HK-2 (cell line): Measurements from ENCODE around the gene DACT1.
"Not testable (repeated sequence)": the region's sequence is repeated elsewhere in the genome, so short reads cannot be mapped to it uniquely, and the experiment has no call there.

ENCODE experiments used
- DNase-seq: peaks from one replicate; pipeline ENCODE4 v3.0.0-alpha.2; 2018; ENCODE audit not compliant: unreplicated experiment

The DACT1 gene, protein sequence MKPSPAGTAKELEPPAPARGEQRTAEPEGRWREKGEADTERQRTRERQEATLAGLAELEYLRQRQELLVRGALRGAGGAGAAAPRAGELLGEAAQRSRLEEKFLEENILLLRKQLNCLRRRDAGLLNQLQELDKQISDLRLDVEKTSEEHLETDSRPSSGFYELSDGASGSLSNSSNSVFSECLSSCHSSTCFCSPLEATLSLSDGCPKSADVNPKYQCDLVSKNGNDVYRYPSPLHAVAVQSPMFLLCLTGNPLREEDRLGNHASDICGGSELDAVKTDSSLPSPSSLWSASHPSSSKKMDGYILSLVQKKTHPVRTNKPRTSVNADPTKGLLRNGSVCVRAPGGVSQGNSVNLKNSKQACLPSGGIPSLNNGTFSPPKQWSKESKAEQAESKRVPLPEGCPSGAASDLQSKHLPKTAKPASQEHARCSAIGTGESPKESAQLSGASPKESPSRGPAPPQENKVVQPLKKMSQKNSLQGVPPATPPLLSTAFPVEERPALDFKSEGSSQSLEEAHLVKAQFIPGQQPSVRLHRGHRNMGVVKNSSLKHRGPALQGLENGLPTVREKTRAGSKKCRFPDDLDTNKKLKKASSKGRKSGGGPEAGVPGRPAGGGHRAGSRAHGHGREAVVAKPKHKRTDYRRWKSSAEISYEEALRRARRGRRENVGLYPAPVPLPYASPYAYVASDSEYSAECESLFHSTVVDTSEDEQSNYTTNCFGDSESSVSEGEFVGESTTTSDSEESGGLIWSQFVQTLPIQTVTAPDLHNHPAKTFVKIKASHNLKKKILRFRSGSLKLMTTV

DNA sequence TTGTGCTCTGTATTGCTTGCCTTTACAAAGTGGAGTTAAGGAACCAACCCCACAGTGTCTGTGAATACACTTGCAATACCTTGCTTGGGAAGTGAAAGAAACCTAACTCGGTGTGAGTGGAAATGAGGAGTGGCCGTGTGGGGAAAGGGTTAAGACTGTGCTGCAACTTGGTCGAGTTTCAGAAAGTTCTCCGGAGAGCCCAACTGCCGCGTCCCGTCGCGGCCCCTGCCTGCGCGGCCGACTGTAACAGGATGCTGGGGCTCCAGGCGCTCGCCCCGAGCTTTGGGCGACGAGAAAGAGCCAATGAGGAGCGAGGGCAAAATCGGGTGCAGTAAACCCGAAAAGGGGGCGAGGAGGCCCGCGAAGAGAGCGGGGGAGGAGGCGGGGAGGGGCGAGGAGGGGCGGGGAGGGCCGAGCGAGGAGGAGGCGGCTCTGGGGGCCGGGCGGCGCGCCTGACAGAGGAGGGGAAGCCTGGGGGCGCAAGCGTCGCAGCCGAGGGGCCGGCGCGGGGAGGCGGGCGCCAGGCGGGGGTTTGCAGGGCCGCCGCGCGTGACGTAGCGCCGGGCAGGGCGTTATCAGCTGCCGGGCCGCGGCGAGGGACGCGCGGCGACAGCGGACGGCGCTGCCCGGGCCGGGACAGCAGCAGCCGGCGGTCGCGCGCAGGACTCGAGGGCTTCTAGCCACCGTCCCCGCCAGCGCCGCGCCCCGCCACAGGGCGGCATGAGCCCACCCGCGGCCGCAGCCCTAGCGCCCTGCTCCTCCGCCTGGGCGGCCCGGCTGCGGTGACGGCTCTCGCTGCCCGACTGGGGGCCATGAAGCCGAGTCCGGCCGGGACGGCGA lies at the start of gene DACT1:
Gene DACT1 (plus strand): TSS at position 572 of the 840 bp plus-strand sequence. CDS start 241 bp downstream, at position 813.
- peak; percentile 38 for DNase-seq

DNA sequence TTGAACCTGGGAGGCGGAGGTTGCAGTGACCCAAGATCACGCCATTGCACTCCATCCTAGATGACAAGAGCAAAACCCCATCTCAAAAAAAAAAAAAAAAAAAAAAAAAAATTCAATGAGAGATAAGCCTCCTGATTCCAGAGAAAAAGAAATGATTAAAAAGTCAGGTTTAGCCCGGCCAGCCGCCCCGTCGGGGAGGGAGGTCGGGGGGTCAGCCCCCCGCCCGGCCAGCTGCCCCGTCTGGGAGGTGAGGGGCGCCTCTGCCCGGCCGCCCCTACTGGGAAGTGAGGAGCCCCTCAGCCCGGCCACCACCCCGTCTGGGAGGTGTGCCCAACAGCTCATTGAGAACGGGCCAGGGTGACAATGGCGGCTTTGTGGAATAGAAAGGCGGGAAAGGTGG lies 49.4 kb upstream of the DACT1 start:
- DNase-seq: not testable (repeated sequence)

DNA sequence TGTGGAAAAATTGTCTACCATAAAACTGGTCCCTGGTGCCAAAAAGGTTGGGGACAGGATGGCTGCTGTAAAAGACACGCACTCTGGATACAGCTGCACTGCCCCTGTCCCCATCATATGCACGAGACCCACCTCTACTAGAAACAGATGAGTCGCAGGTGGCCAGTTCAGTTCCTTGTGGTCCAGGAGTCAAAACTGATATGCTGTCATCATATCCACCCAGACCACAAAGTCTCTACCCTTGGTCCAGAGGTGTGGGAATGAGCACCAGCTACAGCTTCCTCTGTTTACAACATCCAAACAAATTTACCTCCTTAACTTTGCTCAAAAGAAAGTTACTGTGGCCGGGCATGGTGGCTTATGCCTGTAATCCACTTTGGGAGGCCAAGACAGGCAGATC lies 43.8 kb upstream of the DACT1 start:
- DNase-seq: no peak

DNA sequence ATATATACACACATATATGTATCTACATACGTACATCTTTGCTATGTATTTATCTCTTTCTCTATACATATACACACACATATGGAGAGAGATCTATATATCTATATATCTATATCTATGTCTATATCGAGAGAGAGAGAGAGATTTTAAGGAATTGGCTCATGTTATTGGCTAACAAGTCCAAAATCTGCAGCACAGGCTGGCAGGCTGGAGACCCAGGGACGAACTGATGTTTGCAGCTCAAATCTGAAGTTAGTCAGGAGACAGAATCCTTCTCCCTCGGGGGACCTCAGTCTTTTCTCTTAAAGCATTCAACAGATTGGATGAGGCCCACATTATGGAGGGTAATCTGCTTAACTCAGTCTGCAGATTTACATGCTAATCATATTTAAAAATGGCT lies 40.7 kb upstream of the DACT1 start:
- DNase-seq: no peak

DNA sequence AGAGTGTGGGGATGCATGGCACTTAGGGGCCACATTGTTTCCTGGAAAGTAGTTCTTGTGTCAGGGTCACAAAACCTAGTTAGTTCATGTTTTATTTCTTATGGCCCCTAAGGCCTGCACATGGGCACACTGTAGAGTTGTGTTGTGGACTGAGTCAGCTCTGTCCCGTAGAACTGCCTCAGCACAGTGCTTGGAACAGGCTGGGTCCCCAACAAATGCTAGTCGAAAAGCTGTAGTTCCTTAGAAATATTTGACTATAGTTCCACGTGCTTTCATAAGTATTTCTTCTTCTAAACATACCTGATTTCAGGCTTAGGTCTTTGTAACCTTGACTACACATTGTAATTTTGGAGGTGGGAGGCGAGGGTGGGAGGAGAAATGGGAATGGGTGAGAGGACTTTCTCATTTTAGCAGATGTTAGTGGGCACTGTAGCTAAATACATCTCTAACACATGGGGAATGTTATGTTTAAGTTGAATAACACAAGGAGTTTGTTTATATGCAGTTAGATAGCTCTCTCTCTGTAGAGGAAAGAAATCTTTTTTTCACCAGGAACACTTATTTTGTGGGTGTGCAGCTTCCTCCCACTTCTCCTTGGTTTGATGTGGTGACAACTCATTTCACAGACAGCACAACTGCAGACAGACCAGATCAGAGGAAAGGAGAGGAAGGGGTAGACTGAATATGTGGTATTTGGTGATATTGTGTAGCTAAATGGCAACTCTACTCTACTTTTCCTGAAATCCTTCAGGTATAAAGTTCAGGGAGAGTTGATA lies 39.5 kb upstream of the DACT1 start:
- no peak for DNase-seq

DNA sequence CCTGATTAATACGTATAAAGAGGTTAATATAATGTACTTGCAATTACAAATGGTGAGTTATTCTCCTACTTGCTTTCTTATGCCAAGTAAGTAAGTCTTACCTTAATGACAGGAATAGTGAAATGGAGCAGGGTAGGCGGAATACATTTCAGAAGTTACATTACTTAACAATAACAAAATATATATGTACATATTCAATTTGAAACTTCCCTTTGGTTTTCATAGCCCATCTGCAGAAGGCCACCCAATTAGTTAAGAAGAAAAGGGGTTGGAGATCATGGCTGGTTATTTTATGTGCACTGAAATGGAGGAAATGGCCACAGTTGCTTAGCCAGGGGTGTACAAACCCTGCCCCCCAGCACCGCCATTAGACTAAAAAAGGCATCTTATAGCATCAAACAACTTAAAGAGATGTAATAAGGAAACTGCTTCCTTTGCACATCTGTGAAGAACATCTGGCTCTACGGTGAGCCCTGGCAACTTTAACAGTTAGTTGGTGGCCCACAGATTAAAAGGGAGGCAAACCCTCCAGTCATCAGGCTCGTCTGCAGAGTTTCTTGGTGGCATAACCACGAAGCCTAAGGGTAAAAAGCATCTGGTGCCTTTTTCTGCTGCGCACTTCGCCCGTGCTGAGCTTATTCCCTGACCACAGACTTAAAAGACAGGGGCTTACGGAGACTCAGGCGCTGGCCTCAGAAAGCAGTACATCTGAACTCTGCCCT lies 38.8 kb upstream of the DACT1 start:
- DNase-seq: no peak

DNA sequence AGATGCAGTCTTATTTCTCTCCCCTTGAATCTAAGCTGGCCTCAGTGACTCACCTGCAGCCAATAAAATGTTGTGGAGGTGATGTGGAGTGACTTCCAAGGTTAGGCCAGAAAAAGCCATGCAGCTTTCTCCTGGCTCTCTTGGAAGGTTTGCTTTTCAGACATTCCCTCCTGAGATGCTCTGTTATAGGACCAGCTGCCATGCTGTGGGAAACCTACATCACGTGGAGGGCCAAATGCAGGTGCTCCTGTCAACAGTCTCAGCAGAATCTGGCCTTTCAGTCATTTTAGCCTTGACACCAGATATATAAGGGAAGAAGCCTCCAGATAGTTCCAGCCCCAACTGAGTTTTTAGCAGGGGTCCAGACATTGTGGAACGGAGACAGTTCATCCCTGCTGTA lies 38.1 kb upstream of the DACT1 start:
- DNase-seq: no peak

DNA sequence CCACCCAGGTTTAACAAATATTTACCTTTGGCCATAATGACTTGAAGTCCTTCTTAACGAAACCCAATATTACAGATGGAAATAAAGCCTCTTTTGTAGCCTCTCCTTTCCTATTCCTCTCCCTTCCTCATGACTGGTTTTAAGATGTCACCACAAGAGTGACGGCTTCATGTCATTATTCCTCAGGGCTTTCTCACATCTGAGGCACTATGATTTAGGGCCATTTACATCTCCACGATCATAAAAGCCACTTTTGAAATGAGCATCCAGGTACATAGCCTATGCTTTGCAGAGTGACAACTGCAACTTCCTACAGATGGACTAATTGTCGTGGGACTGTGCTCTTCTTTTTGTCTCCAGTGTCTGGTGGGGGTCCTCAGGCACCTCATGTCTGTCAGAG lies 32.3 kb upstream of the DACT1 start:
- no peak for DNase-seq

DNA sequence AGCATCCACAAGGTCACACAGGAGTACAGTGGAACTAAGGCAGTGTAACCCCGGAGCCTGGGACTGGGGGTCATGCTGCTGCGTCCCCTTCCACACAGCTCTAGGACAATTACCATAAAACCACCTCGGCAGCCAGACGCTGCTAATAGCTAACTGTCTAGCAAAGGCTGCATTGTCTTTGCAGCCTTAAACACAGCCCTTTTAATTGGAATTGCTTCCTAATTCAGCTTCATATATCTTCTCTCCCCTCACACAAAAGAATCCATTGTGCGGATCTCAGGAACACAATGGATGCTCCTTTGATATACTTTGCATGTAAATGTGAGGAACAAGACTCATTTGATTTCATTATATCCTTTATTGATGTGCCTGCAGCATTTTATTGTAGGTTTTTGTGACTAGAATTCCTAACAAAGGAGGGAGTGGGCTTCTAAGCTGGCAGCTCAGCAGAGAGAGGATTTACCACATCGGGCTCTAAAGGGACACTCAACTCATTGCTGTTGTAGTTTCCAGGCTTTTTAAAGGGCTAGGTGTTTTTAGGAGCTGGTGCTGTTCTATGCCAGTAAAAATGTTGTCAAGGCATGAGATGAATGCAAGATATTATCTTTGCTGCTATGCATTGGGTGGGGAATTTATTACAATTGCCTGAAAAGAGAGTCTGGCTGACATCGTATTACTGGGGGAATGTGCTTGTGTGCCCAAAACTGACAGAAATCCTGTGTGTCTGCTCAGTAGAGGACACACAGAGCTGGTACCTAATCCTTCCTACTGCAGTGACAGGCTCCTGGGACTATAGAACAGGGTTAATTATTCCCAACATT lies 30.4 kb upstream of the DACT1 start:
- no peak for DNase-seq

DNA sequence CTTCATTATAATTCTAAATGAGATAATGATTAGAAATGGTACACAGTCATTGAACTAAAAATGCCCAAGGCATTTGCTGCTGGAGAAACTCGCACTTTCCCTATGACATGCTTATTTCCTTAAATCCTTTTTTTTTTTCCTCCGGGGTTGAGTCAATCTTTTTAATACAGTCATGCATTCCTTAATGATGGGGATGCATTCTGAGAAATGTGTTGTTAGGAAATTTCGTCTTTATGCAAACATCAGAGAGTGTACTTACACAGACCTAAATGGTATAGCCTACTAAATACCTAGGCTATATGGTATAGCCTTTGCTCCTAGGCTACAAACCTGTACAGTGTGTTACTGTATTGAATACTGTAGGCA lies 29.8 kb upstream of the DACT1 start:
- no peak for DNase-seq

DNA sequence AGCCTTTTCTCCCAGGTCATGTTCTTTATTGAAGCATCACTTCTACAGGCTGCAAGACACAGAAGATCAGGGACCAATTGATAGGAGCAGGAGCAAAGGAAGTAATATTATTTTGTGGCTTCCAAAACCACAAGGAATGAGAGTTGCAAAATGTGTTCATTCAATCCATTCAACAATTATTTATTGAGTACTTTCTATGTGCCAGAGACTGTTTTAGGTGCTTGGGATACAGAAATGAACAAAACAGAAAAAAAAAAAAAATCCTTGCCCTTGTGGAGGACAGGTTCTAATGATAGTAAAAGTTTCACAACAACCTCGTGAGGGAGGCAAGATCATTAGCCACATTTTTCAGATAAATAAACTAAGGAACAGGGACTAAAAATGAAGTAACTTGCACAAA lies 20.1 kb upstream of the DACT1 start:
- DNase-seq: no peak

DNA sequence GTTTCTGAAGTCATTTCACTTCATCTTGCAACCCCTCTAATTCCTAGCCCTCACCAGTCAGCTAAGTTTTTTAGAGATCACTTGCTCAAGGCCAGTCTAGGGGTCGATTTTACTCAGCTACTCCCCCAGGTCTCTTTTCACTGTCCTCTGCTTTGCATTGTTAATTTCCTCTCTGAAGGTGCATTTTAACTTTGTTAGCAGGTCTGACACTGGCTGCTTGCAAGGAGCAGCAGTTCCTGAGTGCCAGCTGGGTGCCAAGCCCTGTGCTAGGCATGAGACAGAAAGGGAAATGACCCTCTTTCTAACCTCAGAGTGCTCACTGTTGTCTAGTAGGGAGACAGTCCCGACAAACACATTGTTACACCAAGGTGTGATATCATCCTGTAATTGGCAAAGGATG lies 17.8 kb upstream of the DACT1 start:
- no peak for DNase-seq

DNA sequence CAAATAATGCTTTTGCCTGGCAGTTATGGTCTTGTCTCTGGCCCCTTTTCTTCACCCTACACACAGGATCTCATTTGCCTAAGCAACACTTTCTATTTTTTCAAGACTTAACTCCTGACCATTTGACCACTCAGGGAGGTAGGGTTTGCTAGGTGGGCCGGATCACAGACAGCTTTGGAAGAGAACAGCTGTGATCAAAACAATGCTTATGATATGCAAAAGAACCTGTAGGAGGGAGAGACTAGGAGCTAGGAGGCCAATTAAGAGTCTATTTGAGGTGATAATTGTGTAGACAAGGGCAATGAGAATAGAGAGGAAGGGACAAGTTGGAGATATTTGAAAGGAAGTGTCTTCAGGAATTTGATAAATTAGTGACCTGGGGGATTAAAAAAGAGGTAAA lies 12.3 kb upstream of the DACT1 start:
- no peak for DNase-seq

DNA sequence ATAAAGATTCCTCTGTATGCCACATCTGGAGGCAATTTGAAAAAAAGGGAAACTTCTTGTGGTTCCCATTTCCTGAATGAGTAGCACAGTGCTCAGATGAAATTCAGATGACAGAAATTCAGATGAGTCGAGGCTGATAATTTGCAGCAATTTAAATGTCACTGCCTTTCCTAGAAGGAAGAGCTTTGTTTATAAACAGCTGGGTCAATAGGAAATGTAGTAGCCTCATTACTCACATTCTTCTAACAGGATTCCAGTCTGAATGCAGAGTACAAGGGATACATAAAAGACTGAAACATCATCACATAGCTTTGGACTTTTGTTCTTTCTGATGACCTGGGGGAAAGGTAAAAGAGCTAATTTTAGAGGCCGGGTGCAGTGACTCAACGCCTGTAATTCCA lies 11.3 kb upstream of the DACT1 start:
- DNase-seq: no peak

DNA sequence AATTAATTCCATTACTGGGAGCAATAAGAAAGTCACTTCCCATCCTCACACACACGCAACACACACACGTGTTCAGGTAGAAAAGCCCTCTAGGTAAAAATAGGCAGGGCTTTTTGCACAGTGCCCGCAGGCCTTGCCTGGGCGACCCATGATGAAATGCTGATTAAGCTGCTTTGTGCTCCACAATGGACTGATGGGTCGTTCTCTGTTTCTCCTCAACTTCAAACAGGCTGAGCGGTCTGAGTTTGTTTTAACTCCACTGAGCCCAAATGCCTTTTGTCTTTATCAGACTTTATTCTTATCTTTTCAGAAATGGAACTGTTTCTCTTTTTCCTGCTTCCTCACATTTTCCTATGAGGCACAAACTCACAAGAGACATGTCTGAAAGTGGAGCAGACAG lies 9.4 kb upstream of the DACT1 start:
- no peak for DNase-seq

DNA sequence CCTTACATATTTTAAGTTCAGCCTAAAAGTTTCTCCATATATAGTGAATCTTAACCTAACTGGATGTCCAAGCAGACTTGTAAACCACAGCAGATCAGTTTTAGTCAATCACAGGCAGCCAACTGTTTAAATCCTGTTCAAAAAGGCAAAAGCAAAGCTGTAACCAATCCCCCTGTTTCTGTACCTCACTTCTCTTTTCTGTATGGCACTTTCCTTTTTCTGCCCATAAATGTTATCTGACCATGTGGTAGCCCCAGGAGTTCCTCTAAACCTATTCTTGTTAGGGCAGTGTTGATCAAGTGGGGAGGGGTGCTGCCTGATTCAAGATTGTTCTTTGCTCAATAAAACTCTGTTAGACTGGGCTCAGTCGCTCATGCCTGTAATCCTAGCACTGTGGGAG lies 8.5 kb upstream of the DACT1 start:
- DNase-seq: no peak

DNA sequence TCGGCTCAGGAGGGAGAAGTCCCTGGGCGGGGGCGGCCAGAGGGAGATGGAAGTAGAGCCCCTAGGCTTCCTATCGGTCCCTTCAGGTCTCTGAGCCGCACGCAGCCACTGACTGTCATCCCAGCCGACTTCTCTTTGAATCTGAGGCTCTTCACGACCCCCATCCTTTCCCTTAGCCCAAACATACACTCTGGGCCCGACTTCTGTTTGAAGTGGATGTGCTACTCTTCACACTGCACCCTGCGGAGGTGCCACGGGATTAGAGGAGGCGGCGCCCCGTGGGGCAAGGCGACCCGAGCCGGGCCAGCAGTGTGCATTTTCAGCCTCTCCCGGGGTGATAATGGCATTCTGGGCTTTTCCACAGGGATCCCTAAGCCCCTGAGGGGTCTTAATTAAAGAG lies 6.0 kb upstream of the DACT1 start:
- DNase-seq: no peak

DNA sequence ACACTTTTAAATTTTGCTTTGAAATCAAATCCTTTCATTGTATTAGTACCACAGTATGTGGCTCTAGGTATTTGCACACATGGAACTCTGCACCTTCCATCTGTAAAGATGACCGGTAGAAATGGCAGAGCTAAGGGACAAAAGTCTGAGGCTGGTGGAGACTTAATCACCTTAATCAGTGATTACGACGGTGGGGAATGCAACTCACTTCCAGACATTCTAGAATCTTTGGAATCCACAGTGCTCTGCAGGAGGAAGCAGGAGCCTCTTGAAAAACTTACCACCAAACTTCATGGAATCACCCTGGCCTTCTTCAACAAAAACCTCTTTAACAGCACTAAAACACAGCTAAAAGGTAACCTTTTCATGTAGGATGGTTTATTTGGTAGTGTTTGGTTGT lies 3.9 kb upstream of the DACT1 start:
- no peak for DNase-seq

DNA sequence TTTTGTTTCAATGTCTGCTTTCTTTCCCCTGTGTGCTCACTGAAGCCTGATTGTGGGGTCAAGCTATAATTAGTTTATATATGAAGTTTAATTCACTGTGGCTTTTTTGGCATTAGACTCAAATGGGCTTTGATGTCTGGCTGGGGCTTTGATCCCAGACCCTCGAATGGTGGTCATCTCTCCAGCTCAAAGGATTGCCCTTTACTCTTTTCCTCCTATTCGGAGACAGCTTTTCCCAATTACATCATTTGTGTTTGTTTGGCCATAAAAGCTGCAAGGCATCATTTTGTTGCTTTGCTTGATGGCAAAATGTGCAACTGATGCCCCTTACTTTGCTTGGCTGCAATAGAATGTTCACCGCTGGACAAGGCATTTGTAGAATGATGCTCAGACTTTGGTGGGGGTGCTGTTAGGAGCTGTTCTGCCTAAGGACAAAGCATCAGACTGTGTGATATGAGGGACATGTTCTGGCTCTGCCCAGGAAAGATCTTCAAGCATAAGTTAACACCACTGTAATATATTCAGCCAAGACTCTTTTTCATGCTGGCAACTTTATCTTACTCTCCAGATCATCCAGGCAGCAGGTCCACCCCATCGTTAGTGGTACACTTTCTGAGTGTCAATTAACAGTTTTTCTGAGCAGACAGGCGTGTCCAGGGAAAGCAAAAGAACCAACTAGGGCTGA lies 3.2 kb upstream of the DACT1 start:
- DNase-seq: no peak
